ENCODE measurements around the gene SLC6A17.

DNA sequence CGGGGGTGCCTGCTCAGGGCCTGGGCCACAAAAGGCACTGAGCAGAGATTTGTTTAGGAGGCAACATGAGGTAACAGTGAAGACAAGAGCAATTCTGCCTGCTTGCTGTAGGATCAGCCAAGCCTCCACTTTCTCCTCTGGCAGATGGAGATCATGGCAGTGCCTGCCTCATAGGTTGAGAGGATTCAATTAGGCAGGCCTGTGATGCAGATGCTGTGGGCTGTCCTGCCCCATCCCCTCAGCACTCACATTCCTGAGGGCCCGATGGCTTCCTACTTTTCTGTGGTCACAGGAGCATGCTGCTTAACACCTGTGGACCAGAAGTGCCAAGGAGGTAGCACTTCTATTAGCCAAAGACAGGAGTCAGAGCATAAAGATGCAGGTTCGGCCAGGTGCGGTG, 39.2 kb upstream of the SLC6A17 start:
- TF ChIP-seq, protein P1, sequence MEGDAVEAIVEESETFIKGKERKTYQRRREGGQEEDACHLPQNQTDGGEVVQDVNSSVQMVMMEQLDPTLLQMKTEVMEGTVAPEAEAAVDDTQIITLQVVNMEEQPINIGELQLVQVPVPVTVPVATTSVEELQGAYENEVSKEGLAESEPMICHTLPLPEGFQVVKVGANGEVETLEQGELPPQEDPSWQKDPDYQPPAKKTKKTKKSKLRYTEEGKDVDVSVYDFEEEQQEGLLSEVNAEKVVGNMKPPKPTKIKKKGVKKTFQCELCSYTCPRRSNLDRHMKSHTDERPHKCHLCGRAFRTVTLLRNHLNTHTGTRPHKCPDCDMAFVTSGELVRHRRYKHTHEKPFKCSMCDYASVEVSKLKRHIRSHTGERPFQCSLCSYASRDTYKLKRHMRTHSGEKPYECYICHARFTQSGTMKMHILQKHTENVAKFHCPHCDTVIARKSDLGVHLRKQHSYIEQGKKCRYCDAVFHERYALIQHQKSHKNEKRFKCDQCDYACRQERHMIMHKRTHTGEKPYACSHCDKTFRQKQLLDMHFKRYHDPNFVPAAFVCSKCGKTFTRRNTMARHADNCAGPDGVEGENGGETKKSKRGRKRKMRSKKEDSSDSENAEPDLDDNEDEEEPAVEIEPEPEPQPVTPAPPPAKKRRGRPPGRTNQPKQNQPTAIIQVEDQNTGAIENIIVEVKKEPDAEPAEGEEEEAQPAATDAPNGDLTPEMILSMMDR (conservative IDR thresholded peaks at IDR 0.05; ENCODE audit: low read depth in 2 of 2) = no peak
- TF ChIP-seq POLR2AphosphoS5 (IDR thresholded peaks at IDR 0.05; ENCODE audit: low read depth) = no peak

All from GM23338 (cell line).